NOMO-1 treated with DMSO at 0.1 percent for 48 hours (cell line): ENCODE data around the gene LRRC28.

ENCODE experiments used
- DNase-seq: peaks from one replicate; lab custom pipeline; 2025; ENCODE audit not compliant: unreplicated experiment; lab: John Stamatoyannopoulos, UW

Gene LRRC28

DNA sequence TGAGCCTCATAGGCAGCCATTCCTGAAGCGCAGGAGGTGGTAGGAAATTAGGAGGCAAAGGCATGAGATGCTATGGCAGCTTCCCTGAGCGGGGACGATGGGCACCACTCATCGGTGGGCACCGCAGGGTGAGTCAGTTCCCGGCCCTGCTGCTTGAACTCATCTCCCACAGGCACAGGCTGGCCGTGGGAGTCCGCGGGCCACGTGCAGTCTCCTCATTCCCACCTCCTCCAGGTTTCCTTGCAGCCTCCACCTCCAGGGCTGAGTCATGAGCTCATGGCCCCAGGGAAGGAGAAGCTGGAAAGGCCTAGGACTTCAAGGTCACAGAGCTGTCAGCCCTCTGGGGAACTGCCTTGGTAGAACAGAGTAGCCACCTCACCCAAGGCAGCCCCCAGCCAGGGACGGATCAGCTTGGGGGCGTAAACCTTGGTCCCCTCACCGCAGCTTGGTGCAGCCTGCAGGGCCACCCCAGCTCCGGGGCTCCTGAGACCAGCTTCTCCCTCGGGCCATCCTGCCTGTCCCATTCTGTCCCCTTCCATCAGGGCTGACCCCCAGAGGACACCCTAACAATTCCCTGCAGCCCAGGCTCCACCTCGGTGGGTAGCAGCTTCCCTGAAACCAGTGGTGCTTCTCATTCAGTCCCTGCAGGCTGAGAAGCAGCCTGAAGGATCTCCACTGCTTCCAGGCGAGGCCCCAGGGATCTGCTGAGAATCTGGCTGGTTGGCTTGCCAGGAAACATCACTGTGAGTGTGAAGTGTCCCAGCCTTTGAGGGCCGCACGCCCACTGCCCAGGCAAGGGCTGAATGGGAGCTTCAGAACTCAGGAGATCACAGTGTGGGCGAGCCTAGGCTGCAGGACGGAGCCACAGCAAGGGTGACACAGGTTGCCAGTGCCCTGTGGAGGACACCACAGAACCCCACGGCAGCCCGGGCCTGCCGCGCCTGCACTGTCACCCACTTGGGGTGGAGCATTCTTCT, 163.8 kb downstream of the LRRC28 start:
- no peak for DNase-seq

DNA sequence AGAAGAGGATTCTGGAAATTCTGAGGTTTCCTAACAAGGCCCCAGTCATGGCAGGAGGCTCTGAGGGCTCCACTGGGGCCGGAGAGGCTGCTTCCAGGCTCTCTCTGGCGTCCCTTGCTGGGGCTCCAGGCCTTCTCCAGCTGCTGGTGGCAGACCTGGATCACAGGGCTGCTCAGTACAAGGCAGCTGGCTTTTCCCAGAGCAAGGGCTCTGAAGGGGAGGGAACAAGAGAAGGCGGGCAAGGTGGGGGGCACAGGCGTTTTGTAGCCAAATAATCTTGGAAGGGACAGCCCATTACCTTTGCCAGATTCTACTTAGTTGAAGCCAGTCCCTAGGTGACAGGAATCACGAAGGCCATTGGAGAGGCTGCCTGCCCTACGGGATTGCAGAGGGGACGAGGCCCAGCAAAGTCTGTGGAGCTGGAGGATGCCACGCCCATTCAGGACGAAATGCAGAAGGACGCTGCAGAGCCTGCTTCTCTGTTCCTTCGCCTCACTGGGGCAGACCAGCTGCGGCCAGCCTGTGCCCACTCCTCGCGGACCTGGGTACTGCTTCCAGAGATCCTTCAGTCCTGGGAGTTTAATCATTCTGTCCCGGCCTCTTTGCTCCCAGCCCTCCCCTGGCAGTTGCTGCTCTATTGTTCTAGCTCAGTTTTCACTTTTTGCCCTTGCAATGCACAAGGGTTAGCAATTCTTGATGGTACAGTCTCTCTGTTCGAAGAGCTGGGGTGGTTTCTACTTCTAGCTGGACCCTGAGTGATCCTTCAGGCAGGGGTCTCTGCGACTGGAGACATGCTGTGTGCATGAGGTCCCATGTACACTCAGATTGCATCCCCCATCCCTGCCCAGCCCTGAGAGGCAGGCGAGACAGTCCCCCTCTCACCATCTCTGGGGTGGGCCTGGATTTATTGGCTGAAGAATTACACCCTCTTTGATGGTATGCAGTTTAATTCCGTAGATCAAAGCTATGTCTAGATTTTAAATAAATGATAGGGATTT, 165.2 kb downstream of the LRRC28 start:
- no peak for DNase-seq

DNA sequence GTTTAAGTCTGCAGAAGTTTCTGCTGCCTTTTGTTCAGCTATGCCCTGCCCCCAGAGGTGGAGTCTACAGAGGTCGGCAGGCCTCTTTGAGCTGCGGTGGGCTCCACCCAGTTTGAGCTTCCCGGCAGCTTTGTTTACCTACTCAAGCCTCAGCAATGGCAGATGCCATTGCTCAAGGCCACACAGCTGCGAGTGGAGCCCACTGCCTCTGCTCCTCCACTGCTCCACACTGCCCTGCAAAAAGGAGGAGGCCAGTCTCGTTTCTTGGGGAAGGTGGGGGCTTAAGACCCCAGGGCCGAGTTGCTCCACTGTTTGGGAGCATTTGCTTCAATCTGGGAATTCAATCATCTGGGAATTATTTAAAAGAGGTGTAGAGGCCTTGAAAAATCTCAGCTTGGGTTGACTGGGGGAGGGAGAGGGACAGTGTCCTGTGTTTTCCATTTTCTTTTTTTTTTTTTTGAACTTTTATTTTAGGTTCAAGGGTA, 169.9 kb downstream of the LRRC28 start:
- DNase-seq: no peak

DNA sequence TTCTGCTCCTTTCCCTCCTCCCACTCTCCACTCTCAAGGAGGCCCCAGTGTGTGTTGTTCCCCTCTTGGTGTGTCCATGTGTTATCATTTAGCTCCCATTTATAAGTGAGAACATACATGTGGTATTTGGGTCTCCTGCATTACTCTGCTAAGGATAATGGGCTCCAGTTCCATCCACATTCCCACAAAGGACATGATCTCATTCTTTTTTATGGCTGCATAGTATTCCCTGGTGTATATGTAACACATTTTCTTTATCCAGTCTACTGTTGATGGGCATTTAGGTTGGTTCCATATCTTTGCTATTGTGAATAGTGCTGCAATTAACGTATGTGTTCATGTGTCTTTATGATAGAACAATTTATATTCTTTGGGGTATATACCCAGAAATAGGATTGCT, 170.5 kb downstream of the LRRC28 start:
- no peak for DNase-seq

DNA sequence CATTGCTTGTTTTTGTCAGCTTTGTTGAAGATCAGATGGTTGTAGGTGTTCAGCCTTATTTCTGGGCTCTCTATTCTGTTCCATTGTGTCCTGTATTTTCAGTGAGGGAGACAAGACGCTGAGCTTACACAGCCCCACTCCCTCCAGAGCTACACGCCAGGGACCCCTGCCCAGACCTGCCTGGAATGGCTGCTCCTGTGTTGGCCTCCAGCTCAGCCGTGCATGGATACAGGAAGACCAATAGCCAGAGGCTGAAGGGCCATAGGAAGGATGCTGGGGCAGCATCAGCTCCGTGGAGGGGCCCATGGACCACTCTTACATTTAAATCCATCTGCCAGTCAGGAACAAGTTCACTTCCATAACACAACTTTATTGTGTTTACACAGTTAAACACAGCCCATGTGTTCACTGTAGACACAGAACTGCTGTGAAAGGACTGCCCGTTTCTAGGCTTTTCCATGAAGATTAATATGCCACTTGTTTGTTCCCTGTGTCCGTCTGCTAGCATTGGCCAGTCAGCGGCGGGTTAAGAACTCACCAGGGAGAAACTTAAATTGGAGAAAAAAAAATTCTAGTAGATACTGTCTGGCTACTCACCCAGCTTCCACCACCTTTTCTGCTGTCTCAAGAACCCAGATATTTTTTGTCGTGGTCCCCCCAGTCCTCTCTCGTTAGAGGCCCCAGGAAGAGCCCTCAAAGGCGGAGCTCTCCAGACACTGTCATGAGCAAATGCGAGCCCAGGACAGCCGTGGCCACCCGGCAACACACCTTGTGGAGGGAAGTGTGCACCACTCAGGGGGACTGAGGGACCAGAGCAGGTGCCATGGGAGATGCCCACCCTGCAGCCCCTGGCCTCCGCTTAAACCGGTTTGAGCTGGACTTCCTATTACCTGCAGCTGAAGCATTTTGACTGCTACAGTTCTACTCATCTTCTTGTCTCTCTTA, 172.2 kb downstream of the LRRC28 start:
- no peak for DNase-seq

DNA sequence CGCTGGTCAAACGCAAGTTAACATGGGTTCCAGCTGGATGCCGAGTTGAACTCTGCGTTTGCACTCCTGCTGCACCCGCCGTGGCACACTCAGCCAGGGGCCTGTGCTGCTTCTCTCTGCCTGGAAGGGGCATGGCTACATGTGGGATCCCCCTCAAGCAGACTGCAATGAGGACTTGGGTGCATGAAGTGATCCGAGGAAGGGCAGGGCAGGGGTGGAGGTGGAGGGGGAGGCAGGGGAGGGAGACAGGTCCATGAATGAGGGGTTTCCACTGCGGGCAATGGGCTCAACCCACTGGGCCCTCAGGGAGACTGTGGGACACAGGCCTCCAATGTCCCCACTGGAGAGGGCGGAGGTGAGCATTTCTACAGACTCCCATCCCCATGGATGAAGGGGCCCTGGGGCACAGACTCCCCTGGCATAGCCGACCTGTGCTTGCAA, 172.9 kb downstream of the LRRC28 start:
- no peak for DNase-seq

DNA sequence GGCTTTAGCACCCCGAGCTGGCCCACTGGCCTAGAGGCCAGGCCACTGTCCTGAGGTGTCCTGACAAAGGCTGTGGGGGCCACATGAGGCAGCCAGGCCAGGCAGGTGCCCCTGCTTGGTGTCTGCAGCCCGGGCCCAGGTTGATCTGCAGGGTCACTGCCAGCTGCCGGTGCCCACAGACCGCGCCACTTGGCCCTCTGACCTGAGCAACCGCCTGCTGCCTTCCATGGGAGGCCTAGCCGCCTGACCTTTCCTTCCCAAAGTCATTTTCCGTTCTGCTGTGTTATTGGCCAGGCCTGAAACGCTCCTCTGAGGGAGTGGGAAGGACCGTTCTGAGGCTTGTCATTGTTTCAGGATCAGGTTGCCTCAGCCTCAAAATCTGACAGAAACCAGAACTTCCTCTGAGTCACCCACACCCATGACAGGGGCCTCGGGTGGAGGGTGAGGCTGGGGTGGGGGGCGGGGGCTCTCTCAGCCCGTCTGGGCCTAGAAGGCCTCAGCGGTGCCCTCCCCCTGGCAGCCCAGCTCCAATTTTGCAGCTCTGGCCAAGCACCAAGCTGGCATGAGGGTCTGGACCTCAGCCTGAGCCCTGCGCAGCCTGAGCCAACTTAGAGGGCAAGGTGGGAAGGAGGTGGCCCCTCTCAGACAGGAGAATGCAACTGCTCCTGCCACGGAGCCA, 173.8 kb downstream of the LRRC28 start:
- peak; percentile 33 for DNase-seq

DNA sequence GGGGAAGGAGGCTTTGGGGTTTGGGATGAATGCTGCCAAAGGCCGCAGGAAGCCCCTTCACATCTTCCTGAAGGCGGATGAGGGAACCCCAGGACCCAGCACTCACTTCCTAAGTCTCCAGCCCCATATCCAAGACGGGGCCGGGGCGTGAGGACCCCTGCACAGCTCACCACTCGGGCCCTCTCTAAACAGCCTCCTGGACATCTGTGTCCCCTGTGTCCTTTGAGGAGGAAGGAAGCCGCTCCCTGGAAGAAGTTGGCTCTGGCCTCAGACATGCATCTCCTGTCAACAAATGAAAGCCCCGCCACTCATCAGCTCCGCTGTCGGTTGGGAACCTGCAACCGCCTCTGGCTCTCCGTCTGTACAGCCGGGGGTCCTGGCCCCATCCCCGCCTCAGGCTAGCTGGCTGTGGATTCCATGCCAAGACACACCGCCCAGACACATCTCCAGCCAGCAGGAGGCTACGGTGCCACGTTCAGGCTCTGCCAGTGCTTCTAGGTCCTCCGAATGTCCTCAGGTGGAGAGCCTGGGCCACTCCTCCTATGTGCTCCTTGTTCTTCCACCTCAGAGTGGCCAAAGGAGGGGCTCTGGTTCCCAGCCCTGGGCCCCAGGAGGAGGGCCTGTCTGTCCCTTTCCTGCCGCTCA, 174.5 kb downstream of the LRRC28 start:
- no peak for DNase-seq

DNA sequence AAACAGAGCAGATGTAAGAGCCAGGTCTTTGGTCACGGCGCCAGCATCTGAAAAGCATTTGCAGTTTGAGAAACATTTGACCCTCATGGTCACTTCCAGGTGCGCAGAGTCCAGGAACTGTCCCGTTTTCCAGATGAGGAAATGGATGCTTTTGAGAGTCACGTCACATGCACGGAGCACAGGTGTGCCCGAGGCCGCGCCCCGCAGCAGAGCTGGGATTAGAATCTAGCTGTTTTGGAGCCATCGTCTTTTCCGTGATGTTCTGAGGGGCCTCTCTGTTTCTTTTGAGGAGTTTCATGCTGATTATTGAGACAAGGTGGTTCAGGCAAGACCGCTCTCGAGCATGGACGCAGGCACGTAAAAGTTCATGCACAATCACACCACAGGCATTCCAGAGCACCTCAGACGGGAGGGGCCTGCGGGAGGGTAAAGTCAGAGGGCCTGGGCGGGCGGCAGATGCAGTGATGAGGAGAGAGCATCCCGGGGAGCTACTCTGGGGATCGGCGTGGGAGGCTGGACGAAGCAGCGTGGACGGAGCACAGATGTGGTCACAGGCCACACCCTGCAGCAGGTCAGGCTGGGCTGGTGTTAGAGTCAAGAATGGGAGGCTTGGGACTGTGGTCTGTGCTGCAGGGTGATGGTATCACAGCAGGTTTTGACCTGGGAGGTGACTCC, 175.3 kb downstream of the LRRC28 start:
- DNase-seq: no peak

DNA sequence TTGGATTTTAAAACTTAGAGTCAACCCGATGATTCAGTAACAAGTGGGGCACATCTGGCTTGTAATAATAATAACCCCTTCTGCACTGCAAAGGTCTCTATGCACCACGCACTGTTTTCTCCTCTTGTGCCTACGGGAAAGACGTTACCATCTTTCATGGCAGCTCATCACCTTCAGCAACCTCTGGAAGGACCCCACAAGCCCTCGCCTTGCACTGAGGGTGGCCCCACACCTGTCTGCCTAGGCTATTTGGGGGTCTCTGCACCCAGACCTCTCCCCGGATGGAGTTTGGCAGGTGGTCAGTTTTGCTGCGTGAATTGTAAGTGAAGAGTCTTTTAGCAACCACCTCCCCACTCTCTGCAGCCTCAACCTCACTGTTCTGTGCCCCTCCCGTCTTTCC, 175.9 kb downstream of the LRRC28 start:
- no peak for DNase-seq

DNA sequence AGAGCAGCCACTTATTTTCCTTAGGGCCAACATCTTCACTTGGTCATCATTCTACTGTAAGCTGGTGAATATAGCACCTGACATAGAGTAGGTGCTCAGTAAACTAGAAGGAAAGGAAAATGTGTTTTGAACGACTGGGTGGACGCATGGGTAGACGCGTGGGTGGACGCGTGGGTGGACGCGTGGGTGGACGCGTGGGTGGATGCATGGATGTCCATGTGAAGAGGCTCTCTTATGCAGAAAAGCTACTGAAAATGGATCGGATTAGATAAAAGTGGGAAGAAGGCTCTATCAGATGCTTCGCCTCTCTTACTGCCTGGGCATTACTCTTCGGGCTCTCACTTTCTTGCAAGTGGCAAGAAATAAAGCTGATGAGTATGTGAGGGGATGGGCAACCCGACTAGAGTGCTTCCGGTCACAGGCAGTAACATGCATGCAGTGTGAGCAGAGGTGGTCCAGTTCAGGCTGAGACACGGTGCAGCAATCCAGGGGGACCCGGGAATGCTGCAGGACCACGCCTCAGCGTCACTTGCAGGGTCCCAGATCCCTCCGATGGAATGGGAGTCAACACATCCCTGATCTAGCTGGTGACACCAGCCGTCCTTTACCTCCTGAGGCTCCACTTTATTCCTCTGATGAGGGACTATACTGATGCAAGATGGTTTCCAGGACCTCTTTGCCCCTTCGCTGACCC, 176.5 kb downstream of the LRRC28 start:
- DNase-seq: no peak

DNA sequence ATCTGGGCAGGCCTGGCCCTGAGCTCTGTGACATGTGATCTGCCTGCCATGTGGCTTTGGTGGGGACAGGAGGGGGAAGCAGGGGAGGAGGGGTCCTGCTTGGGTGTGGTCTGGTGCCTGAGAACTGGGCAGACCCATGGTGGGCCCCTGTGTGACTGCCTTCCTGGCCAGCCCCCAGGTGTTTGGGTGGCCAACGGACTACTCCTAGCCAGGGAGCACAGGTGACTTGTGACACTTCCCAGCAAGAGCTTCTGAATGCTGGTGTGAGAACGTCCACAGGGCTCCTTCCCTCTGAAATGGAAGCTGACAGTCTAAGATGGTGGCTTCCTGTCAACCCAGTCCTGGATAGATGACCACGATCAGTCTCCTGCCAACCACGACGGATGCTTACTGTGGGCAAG, 178.4 kb downstream of the LRRC28 start:
- no peak for DNase-seq

DNA sequence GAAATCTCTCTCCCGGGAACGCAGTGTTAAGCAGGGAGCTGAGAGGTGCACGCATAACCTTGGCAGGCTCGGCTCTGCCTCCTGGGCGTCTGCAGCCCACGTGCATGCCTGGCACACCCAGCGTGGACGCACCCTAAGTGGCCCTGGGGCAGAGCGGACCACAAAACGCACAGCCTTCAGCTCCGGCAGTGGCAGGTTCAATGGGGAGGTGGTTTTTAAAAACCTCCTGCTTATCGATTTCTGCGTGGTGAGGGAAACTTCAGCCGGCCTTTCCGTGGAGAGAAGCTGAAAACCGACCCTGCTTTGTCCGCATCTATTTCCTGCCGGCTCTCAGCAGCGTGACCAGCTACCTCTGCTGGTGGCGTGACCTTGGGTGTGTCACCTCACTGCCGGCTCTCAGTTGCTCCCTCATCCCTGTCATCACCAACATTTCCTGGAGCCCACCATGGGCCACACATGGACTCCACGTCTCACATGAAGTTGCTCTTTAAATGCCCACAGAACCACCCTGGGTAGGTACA, 179.7 kb downstream of the LRRC28 start:
- no peak for DNase-seq

DNA sequence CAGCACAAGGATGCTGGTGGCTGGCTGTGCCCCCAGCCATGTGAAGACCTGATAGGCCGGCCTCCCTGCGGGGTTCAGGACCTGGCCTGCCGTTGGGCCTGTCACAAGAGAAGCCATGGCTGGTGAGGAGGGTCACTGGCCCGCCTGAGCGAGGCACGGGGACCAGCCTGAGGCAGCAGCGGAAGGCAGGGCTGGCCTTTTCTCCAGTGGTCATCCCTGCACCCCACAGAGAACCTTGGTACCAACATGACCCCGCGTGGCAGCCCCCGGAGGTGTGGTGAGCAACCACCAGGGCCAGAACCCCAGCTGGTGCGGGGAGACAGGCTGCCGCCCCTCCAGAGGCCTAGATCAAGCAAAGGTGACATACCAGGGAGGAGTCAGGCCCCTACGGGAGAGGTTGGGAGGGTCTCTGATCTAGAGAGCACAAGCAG, 180.4 kb downstream of the LRRC28 start:
- no peak for DNase-seq

DNA sequence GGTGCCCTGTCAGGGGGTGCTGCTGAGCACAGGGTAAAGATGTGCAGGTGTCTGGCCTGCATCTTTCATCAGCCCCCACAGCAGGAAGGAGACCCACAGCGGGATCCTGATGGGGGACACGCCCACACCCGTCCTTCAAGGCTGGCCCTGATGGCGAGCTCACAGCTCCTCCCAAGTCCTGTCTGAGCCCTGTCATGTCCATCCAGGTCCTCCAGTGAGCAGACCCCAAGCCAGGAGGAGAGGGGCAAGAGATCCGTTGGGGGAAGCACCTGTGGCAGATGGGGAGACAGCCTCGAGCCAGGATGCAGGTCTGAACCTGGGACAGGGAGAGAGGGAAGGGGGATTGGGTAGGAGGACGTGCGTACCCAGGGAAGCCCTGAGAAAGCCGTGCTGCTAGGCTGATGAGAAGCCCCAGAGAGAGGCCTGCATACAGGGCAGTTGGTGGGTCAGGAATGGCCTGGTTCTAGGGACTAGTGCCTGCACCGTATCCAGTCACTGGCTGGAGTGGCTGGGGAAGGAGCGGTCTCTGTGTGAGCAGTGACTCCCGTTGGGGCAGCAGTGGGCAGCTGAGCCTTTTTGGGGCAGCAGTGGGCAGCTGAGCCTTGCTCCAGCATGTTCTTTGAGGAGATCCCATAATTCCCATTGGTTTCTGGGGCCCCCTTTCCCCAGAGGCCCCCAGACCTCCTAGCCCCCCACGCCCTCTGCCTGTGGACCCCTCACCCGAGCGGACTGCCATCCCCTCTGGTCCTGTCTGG, 181.2 kb downstream of the LRRC28 start:
- no peak for DNase-seq

DNA sequence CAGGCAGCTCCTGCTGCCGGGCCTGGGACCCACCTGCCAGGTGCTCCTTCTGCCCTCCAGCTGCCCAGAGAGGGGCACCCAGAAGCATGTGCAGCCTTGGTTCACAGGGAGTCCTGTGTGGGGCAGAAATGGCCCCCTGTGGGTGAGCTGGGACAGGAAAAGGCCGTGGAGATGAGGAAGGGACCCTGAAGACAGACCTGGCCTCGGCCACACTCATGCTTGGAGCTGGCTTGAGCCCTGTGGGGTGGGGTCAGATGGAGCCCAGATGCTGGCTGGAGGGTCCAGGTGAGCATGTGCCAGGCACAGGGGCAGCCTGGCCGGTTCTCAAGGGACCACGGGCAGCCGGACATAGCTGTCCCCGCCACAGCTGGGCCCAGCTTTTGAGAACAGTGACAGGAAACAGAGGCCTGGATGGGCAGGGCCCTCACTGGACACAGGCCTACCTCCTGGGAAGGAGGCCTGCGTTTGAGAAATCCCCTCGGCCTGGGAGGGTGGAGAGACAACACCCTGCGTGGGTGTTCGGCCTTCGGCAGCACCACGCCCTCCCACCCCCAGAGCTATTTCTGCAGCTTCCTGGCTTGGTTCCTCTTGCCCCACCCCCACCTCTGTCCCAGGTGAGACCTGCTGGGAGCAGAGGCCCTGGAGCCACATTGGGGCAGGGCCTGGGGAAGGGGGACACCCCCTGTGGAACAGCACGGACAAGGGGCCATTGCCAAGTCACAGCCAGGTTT, 181.9 kb downstream of the LRRC28 start:
- DNase-seq: no peak
